ENCODE measurements around the gene CTRL. TPM values are rescaled to one million over a fixed set of nuclear protein-coding genes. Genes with fewer than 3 reads are reported as not detected.
"Not testable (repeated sequence)": the region's sequence is repeated elsewhere in the genome, so short reads cannot be mapped to it uniquely, and the experiment has no call there.

CTRL gene
- total and polyA plus RNA-seq, 5 donors = 0.37 to 0.94 (median 0.54) TPM; not detected in 1

- Histone ChIP-seq H3K9me3 (ENCODE audit: control insufficient read depth, low read length) (no peaks in the 10 kb centered on the region), H3K4me3 (ENCODE audit: low read length) (no peak overlapping the region), H3K27me3 (ENCODE audit: control insufficient read depth, insufficient read depth) (no peaks in the 10 kb centered on the region), H3K4me1 (ENCODE audit: control insufficient read depth, insufficient read depth, low read length) (peaks cover 4% of the 10 kb centered on the region), H3K27ac (ENCODE audit: low read length) (no peak overlapping the region)
- 79% methylated on average over 33 of the region's 33 CpGs for WGBS
- DNase-seq (peak in 2 of 3 donors; percentile 69 to 80), ATAC-seq (no peak)
- intact Hi-C loops (cut with DNase I) = no loop called here
Observed at GRCh38 chr16:67939507-67940445, 8.1 kb upstream of the CTRL start.

- H3K9me3 ChIP-seq (ENCODE audit: control insufficient read depth, low read length); intact Hi-C loops (cut with DNase I); H3K27me3 ChIP-seq (ENCODE audit: control insufficient read depth, insufficient read depth); ATAC-seq; DNase-seq; H3K4me3 ChIP-seq (ENCODE audit: low read length); H3K4me1 ChIP-seq (ENCODE audit: control insufficient read depth, insufficient read depth, low read length); H3K27ac ChIP-seq (ENCODE audit: low read length): not testable (repeated sequence)
- WGBS = 90% methylated on average over 5 of the region's 5 CpGs
Observed at GRCh38 chr16:67937713-67938112, 6.1 kb upstream of the CTRL start.

- no peaks in the 10 kb centered on the region for H3K9me3 ChIP-seq (ENCODE audit: control insufficient read depth, low read length)
- 45% methylated on average over 6 of the region's 6 CpGs for WGBS
- DNase-seq (peak in 1 of 3 donors; percentile 28), ATAC-seq (peak in 1 of 2 donors; percentile 0)
- H3K27ac ChIP-seq (ENCODE audit: low read length) = peak overlapping the region; percentile 37
- H3K27me3 ChIP-seq (ENCODE audit: control insufficient read depth, insufficient read depth) = no peaks in the 10 kb centered on the region
- peaks cover 4% of the 10 kb centered on the region for H3K4me1 ChIP-seq (ENCODE audit: control insufficient read depth, insufficient read depth, low read length)
- intact Hi-C loops (cut with DNase I) = no loop called here
- peak overlapping the region; percentile 43 for H3K4me3 ChIP-seq (ENCODE audit: low read length)
Observed at GRCh38 chr16:67936880-67937605, 5.4 kb upstream of the CTRL start.

- Histone ChIP-seq H3K4me3 (ENCODE audit: low read length) (peak within 1 kb of the TSS; percentile 43), H3K27me3 (ENCODE audit: control insufficient read depth, insufficient read depth) (no peaks in the 10 kb centered on the region), H3K9me3 (ENCODE audit: control insufficient read depth, low read length) (no peaks in the 10 kb centered on the region), H3K27ac (ENCODE audit: low read length) (peak within 1 kb of the TSS; percentile 37), H3K4me1 (ENCODE audit: control insufficient read depth, insufficient read depth, low read length) (peaks cover 4% of the 10 kb centered on the region)
- peak; percentile 56 to 82 (median 78) for DNase-seq
- under 1% methylated on average over 54 of the region's 54 CpGs for WGBS
- peak; percentile 17 to 28 for ATAC-seq
- intact Hi-C loops (cut with DNase I) = no loop called here
Observed at GRCh38 chr16:67936124-67936879, 4.6 kb upstream of the CTRL start, which contains the start of gene PSMB10. TSS of gene PSMB10 (minus strand) at chr16:67936850. CDS start at chr16:67936749, 101 bp downstream.

GRCh38 chr16:67935402-67936123 lies 3.9 kb upstream of the CTRL start:
- 3% methylated on average over 55 of the region's 55 CpGs for WGBS
- H3K4me1 ChIP-seq (ENCODE audit: control insufficient read depth, insufficient read depth, low read length) = peaks cover 4% of the 10 kb centered on the region
- H3K9me3 ChIP-seq (ENCODE audit: control insufficient read depth, low read length) = no peaks in the 10 kb centered on the region
- H3K27ac ChIP-seq (ENCODE audit: low read length) = peak overlapping the region; percentile 37
- ATAC-seq = peak; percentile 91 to 94
- no peaks in the 10 kb centered on the region for H3K27me3 ChIP-seq (ENCODE audit: control insufficient read depth, insufficient read depth)
- H3K4me3 ChIP-seq (ENCODE audit: low read length) = peak overlapping the region; percentile 43
- DNase-seq = peak; percentile 95 to 98 (median 97)
- intact Hi-C loops (cut with DNase I) = no loop called here

GRCh38 chr16:67935101-67935401 lies 3.4 kb upstream of the CTRL start:
- intact Hi-C loops (cut with DNase I) = no loop called here
- H3K27ac ChIP-seq (ENCODE audit: low read length) = peak overlapping the region; percentile 14
- peak overlapping the region; percentile 43 for H3K4me3 ChIP-seq (ENCODE audit: low read length)
- peak; percentile 0 to 5 for ATAC-seq
- no peaks in the 10 kb centered on the region for H3K9me3 ChIP-seq (ENCODE audit: control insufficient read depth, low read length)
- no peaks in the 10 kb centered on the region for H3K27me3 ChIP-seq (ENCODE audit: control insufficient read depth, insufficient read depth)
- WGBS = 30% methylated on average over 13 of the region's 13 CpGs
- DNase-seq = no peak
- peaks cover 4% of the 10 kb centered on the region for H3K4me1 ChIP-seq (ENCODE audit: control insufficient read depth, insufficient read depth, low read length)

- Histone ChIP-seq H3K27me3 (ENCODE audit: control insufficient read depth, insufficient read depth) (no peaks in the 10 kb centered on the region), H3K9me3 (ENCODE audit: control insufficient read depth, low read length) (no peaks in the 10 kb centered on the region), H3K4me1 (ENCODE audit: control insufficient read depth, insufficient read depth, low read length) (peaks cover 4% of the 10 kb centered on the region), H3K4me3 (ENCODE audit: low read length) (peak overlapping the region; percentile 43), H3K27ac (ENCODE audit: low read length) (no peak overlapping the region)
- DNase-seq = peak in 2 of 3 donors; percentile 22 to 67
- intact Hi-C loops (cut with DNase I) = no loop called here
- peak in 1 of 2 donors; percentile 0 for ATAC-seq
- 46% methylated on average over 13 of the region's 13 CpGs for WGBS
Observed at GRCh38 chr16:67934306-67935100, 2.8 kb upstream of the CTRL start.

GRCh38 chr16:67933805-67934204 lies 2.1 kb upstream of the CTRL start:
- Histone ChIP-seq H3K4me3 (ENCODE audit: low read length) (no peak overlapping the region), H3K27me3 (ENCODE audit: control insufficient read depth, insufficient read depth) (no peaks in the 10 kb centered on the region), H3K9me3 (ENCODE audit: control insufficient read depth, low read length) (no peaks in the 10 kb centered on the region), H3K4me1 (ENCODE audit: control insufficient read depth, insufficient read depth, low read length) (peaks cover 4% of the 10 kb centered on the region), H3K27ac (ENCODE audit: low read length) (no peak overlapping the region)
- DNase-seq (peak in 1 of 3 donors; percentile 42), ATAC-seq (no peak)
- 78% methylated on average over 7 of the region's 7 CpGs for WGBS
- intact Hi-C loops (cut with DNase I) = no loop called here

- ATAC-seq = no peak
- no peak overlapping the region for H3K27ac ChIP-seq (ENCODE audit: low read length)
- intact Hi-C loops (cut with DNase I) = no loop called here
Observed at GRCh38 chr16:67932462-67932840, 789 bp upstream of the CTRL start.

More at GRCh38 chr16:67932462-67932840, 789 bp upstream of the CTRL start:
- peak in 1 of 3 donors; percentile 44 for DNase-seq
- 94% methylated on average over 4 of the region's 4 CpGs for WGBS
- no peaks in the 10 kb centered on the region for H3K9me3 ChIP-seq (ENCODE audit: control insufficient read depth, low read length)
- no peaks in the 10 kb centered on the region for H3K27me3 ChIP-seq (ENCODE audit: control insufficient read depth, insufficient read depth)
- H3K4me1 ChIP-seq (ENCODE audit: control insufficient read depth, insufficient read depth, low read length) = peaks cover 4% of the 10 kb centered on the region
- H3K4me3 ChIP-seq (ENCODE audit: low read length) = no peak overlapping the region

All from right cardiac atrium (tissue), 5 donors.